Stimulated activated CD4-positive, alpha-beta T cell treated with anti-CD3 and anti-CD28 coated beads, TNF-alpha, amount 100 ng/mL, for 24 hours (primary cell): ENCODE results near the gene PDIA2.

Experiments used
- DNase-seq, 3 experiments: peaks; one replicate each; pipeline ENCODE4 v3.0.0-alpha.2; 2020; ENCODE audit warnings: low read depth in 3 of 3

PDIA2 gene

DNA sequence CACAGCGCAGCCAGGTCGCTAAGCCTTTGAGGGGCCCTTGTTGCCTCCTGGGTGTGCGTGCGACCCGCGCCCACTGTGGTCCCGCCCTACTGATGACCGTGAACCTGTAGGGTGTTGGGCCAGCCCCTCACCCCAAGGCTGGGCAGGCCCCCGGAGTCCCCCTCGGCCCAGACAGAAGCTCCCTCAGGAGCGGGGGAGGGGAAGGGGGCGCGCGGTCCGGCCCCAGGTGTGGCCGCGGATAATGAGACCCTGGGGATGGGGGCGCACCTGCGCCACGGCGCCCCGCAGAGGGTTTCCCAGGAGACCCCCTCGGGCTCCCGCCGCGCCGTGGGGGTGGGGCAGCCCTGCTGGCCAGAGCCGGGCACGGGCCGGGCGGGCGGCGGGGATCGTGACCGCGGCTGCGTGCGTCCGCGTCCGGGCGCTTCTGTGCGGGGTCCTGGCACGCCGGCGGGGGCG is 2.9 kb upstream of the PDIA2 start:
- no peak for DNase-seq

- no peak for DNase-seq
Measured at GRCh38 chr16:280552-280951, 2.4 kb upstream of the PDIA2 start, which contains the start of gene ARHGDIG. Gene ARHGDIG (plus strand): TSS chr16:280591. CDS start chr16:280681, 90 bp downstream.

- DNase-seq = no peak
Measured at GRCh38 chr16:280991-281659, 1.8 kb upstream of the PDIA2 start.

DNA sequence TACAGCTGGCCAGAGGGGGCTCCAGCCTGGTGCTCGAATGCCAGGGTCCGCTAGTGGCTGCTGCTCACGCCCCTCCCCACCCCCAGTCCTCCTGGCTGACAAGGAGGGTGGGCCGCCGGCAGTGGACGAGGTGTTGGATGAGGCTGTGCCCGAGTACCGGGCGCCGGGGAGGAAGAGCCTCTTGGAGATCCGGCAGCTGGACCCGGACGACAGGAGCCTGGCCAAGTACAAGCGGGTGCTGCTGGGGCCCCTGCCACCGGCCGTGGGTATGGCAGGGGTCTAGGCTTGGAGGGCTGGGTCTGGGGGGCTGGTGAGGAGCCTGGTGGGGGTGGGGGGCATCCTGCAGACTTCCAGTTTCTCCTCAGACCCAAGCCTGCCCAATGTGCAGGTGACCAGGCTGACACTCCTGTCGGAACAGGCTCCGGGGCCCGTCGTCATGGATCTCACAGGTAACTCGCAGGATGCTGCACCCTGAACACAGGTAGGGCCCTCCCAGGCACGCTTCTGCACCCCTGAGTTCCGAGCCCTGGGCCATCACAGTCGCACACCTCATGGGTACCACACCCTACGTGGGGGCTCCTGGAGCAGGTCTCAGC is 1.2 kb upstream of the PDIA2 start:
- no peak for DNase-seq

DNA sequence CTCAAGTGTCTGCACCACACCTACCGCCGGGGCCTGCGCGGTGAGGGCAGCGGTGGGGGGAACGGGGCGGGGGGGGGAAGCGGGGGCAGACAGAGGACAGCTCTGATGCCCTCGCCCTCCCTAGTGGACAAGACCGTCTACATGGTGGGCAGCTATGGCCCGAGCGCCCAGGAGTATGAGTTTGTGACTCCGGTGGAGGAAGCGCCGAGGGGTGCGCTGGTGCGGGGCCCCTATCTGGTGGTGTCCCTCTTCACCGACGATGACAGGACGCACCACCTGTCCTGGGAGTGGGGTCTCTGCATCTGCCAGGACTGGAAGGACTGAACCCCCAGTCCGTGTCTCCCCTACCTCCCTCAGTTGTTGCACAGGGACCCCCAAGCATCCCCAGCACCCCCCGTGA is 473 bp upstream of the PDIA2 start:
- DNase-seq = no peak

- DNase-seq = no peak
Measured at GRCh38 chr16:284204-285120, 1.5 kb downstream of the PDIA2 start.

DNA sequence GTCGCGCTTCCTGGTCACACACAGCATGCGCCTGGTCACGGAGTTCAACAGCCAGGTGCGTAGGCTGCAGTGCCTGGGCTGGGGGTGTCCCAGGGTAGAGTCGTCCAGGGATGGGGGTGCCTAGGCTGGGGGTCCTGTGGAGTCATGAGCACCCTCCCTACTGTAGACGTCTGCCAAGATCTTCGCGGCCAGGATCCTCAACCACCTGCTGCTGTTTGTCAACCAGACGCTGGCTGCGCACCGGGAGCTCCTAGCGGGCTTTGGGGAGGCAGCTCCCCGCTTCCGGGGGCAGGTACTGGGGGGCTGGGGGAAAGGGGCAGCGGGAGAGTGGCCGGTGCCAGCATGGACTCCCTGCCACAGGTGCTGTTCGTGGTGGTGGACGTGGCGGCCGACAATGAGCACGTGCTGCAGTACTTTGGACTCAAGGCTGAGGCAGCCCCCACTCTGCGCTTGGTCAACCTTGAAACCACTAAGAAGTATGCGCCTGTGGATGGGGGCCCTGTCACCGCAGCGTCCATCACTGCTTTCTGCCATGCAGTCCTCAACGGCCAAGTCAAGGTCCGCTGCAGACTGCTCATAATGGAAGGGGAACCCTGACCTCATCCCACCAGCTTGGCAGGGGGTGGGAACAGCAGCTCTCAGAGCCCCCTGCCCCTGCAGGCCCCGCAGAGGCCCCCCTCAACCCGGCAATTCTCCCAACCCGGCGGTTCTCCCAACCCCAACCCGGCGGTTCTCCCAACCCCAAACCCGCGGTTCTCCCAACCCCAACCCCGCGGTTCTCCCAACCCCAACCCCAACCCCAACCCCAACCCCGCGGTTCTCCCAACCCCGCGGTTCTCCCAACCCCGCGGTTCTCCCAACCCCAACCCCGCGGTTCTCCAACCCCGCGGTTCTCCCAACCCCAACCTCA is 2.4 kb downstream of the PDIA2 start:
- no peak for DNase-seq

GRCh38 chr16:286491-287297 is 3.7 kb downstream of the PDIA2 start:
- DNase-seq = no peak

GRCh38 chr16:287298-287811 is 4.4 kb downstream of the PDIA2 start:
- no peak for DNase-seq

DNA sequence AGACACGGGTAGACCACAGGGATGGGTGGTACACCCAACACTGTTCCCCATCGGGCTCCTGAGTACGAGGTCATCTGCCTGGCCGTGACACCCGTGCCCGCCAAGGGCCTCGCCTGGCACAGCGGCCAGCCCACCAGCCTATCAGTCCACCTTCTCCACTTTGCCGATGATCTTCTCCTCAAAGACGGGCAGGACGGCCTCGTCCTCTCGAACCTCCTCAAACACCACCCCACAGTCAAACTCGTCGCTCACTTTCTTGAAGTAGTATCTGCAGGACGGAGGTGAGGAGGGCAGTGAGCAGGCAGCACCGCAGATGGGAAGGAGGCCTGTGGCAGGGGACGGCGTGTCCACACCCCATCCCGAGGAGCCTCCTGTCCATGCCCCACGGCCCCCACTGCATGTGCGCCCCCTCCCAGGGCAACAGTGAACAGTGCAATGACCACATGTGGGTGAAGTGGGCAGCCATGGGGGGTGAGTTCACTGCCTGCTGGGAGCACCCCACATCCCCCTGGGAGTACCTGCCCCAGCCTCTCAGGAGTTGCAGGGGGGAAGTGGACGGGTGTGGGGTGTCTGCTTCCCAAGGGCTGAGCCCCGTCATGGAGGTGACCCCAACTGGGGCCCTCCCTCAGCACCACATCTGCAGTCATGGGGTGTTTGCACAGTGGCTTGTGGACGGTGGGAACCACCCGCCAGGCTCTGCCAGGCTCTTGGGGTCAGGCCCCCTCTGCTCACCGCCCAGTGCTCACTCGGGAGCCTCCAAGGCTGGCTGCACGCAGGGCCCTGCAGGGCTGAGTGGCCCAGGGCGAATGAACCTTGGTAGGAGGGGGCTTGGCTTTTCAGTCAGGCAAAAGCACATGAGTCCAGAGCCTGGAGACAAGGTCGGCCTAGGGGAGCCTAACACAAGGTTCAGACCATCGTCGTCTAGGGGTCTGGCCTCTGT is 5.3 kb downstream of the PDIA2 start:
- no peak for DNase-seq

GRCh38 chr16:289395-289997 is 6.5 kb downstream of the PDIA2 start:
- DNase-seq = no peak

GRCh38 chr16:290015-290680 is 7.2 kb downstream of the PDIA2 start:
- DNase-seq = no peak

GRCh38 chr16:290681-291405 is 7.9 kb downstream of the PDIA2 start:
- no peak for DNase-seq

DNA sequence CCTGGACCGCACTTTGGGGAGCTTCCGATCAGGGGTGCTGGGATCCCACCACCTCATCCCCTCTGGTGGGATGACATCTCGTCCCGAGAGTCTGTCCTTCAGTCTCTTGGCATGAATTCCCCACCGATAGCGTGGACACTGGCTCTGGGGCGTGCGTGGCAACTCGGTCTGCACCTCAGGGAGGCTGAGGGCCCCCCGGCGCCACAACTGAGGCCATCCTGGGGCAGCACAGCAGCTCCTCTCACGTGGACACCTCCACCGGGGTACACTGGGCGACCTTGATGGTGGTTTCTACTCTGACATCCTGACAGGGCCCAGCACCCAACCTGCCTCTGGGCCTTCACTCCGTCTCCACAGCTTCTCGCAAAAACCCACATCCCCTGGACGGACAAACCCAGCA is 8.6 kb downstream of the PDIA2 start:
- no peak for DNase-seq

DNA sequence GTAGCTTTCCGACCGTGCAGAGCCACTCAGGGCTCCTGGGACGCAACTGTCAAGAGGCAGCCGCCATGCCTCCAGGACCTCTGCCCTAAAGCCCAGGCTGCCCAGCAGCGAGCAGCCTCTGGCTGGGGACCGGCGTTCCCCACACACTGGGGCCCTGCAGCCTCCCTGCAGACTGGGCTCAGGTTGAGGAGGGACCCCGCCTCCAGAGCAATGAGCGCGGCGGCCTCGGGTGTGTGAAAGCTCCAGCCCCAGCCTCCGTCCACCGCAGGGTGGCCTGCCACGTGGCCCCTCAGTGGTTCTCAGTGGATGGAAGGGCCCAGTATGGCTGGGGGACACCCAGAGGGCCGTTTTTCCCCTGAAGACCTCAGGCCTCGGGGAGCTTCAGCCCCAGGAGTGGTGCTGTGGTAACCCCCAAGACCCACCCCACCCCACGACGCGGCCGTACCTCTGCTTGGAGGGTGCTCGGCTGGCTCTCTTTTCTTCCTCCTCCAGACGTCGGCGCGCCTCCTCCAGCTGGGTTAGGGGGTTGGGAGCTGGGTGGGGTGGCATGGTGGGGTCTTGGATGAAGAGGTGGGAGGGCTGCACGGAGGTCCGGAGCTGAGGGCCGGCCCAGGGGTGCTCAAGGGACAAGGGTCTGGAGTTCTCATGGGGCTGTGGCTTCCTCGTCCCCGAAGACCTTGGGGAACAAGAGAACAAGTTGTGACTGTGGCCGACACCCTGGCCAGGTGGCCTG is 10.2 kb downstream of the PDIA2 start:
- no peak for DNase-seq

- no peak for DNase-seq
Measured at GRCh38 chr16:296276-296675, 13.3 kb downstream of the PDIA2 start.
